Trophoblast cell (in vitro differentiated cells and primary cell): ENCODE measurements around the gene VWA3A.

ENCODE experiments used
- DNase-seq, 2 donors: peaks; one replicate each; pipeline ENCODE4 v3.0.0-alpha.2; 2016
- H2AFZ ChIP-seq: 2 replicates; pipeline ENCODE4 v1.6.1; 2013; ENCODE audit warnings: low read length, moderate library complexity, mild to moderate bottlenecking; ENCODE audit not compliant: insufficient read depth, poor library complexity
- H2AK5ac ChIP-seq: 2 replicates; pipeline ENCODE4 v1.6.1; 2013; ENCODE audit warnings: mild to moderate bottlenecking, low read length
- H2BK120ac ChIP-seq: 2 replicates; pipeline ENCODE4 v1.6.1; 2013; ENCODE audit warnings: low read length, mild to moderate bottlenecking, moderate library complexity; ENCODE audit not compliant: insufficient read depth, poor library complexity
- H2BK12ac ChIP-seq: 2 replicates; pipeline ENCODE4 v1.6.1; 2013; ENCODE audit warnings: mild to moderate bottlenecking, low read length, moderate library complexity
- H2BK5ac ChIP-seq: 2 replicates; pipeline ENCODE4 v1.6.1; 2013; ENCODE audit warnings: low read length, low read depth, moderate library complexity, mild to moderate bottlenecking; ENCODE audit not compliant: poor library complexity
- H3K14ac ChIP-seq: 2 replicates; pipeline ENCODE4 v1.6.1; 2013; ENCODE audit warnings: mild to moderate bottlenecking, low read length
- H3K18ac ChIP-seq: 2 replicates; pipeline ENCODE4 v1.6.1; 2013; ENCODE audit warnings: mild to moderate bottlenecking, low read length
- H3K23ac ChIP-seq: 2 replicates; pipeline ENCODE4 v1.6.1; 2013; ENCODE audit warnings: low read length
- H3K27ac ChIP-seq: 2 replicates; pipeline ENCODE4 v1.5.1; 2013; ENCODE audit warnings: low read depth, mild to moderate bottlenecking, inconsistent platforms, low read length, moderate library complexity
- H3K27me3 ChIP-seq: 2 replicates; pipeline ENCODE4 v1.6.1; 2013; ENCODE audit warnings: inconsistent platforms, mild to moderate bottlenecking, low read length, moderate library complexity; ENCODE audit not compliant: insufficient read depth
- H3K36me3 ChIP-seq, 2 experiments: 1 replicate in 1 of 2; 2 replicates in 1 of 2; pipeline ENCODE4 v1.6.1; 2013; ENCODE audit warnings: low read length in 2 of 2, mild to moderate bottlenecking in 2 of 2, moderate library complexity in 1 of 2; ENCODE audit not compliant: insufficient read depth in 2 of 2, control insufficient read depth in 1 of 2
- H3K4ac ChIP-seq: 2 replicates; pipeline ENCODE4 v1.6.1; 2013; ENCODE audit warnings: low read depth, mild to moderate bottlenecking, low read length, moderate library complexity
- H3K4me1 ChIP-seq, 2 experiments: 1 replicate in 1 of 2; 2 replicates in 1 of 2; pipeline ENCODE4 v1.6.1; 2013; ENCODE audit warnings: low read length in 2 of 2, mild to moderate bottlenecking in 2 of 2, moderate library complexity in 1 of 2; ENCODE audit not compliant: insufficient read depth in 2 of 2, control insufficient read depth in 1 of 2
- H3K4me2 ChIP-seq: 2 replicates; pipeline ENCODE4 v1.6.1; 2013; ENCODE audit warnings: inconsistent platforms, mild to moderate bottlenecking, low read length, moderate library complexity
- H3K4me3 ChIP-seq: 2 replicates; pipeline ENCODE4 v1.5.1; 2013; ENCODE audit warnings: mild to moderate bottlenecking, low read depth, low read length, inconsistent platforms
- H3K79me1 ChIP-seq: one replicate; pipeline ENCODE4 v1.6.1; 2013; ENCODE audit warnings: low read length
- H3K79me2 ChIP-seq: 2 replicates; pipeline ENCODE4 v1.6.1; 2013; ENCODE audit warnings: low read length, mild to moderate bottlenecking; ENCODE audit not compliant: control insufficient read depth, insufficient read depth, poor library complexity
- H3K9ac ChIP-seq: 2 replicates; pipeline ENCODE4 v1.6.1; 2013; ENCODE audit warnings: mild to moderate bottlenecking, low read length
- H3K9me3 ChIP-seq: 2 replicates; pipeline ENCODE4 v1.6.1; 2013; ENCODE audit warnings: low read depth, mild to moderate bottlenecking, control low read depth, inconsistent platforms, low read length; ENCODE audit not compliant: insufficient read depth
- H4K12ac ChIP-seq: 2 replicates; pipeline ENCODE4 v1.6.1; 2013; ENCODE audit warnings: low read depth, mild to moderate bottlenecking, low read length, moderate library complexity
- H4K8ac ChIP-seq: 2 replicates; pipeline ENCODE4 v1.6.1; 2013; ENCODE audit warnings: low read depth, mild to moderate bottlenecking, low read length, moderate library complexity
- H4K91ac ChIP-seq: one replicate; pipeline ENCODE4 v1.6.1; 2013; ENCODE audit warnings: low read depth, mild to moderate bottlenecking, low read length, moderate library complexity
- WGBS: extraction: QIAGEN DNeasy Blood & Tissue Kit; methylation state at CpG from one replicate; pipeline ENCODE4 v1.1.7; 2013; ENCODE audit warnings: missing lambda C conversion rate; ENCODE audit not compliant: insufficient read length, insufficient coverage; ENCODE audit errors: extremely low coverage; 5-methylcytosine and 5-hydroxymethylcytosine counted together

Gene VWA3A

GRCh38 chr16:22089910-22090309, 2.4 kb upstream of the VWA3A start:
- Histone ChIP-seq H3K36me3 (no peaks in the 10 kb centered on the region), H4K91ac (no peak overlapping the region), H4K12ac (no peak overlapping the region), H2BK120ac (no peak overlapping the region), H3K14ac (no peak overlapping the region), H3K4me1 (peaks cover 0 to 2% of the 10 kb centered on the region in 2 experiments), H3K79me1 (no peaks in the 10 kb centered on the region), H3K4me2 (no peak overlapping the region), H2AFZ (no peak overlapping the region), H2BK12ac (no peak overlapping the region), H2BK5ac (no peak overlapping the region), H3K27me3 (no peaks in the 10 kb centered on the region), H3K79me2 (no peaks in the 10 kb centered on the region), H3K4ac (no peak overlapping the region), H3K9me3 (no peaks in the 10 kb centered on the region), H3K18ac (no peak overlapping the region), H3K23ac (no peak overlapping the region), H3K4me3 (no peak overlapping the region), H3K9ac (no peak overlapping the region), H4K8ac (no peak overlapping the region), H3K27ac (no peak overlapping the region), H2AK5ac (no peak overlapping the region)
- no peak for DNase-seq
- no CpG with 5 or more reads among the region's 4 CpGs for WGBS

- Histone ChIP-seq H4K12ac (no peak overlapping the region), H3K79me1 (no peaks in the 10 kb centered on the region), H3K27ac (no peak overlapping the region), H2BK12ac (no peak overlapping the region), H4K91ac (no peak overlapping the region), H3K27me3 (no peaks in the 10 kb centered on the region), H3K4ac (no peak overlapping the region), H3K23ac (no peak overlapping the region), H3K14ac (no peak overlapping the region), H2AFZ (no peak overlapping the region), H3K79me2 (no peaks in the 10 kb centered on the region), H3K9me3 (no peaks in the 10 kb centered on the region), H3K36me3 (no peaks in the 10 kb centered on the region), H4K8ac (no peak overlapping the region), H3K4me2 (no peak overlapping the region), H2BK5ac (no peak overlapping the region), H3K4me1 (peaks cover 0 to 2% of the 10 kb centered on the region in 2 experiments), H2BK120ac (no peak overlapping the region), H3K18ac (no peak overlapping the region), H3K4me3 (no peak overlapping the region), H3K9ac (no peak overlapping the region), H2AK5ac (no peak overlapping the region)
- no CpG with 5 or more reads among the region's 3 CpGs for WGBS
- DNase-seq: peak; percentile 72 to 88
Measured at GRCh38 chr16:22091721-22092120, 620 bp upstream of the VWA3A start.

GRCh38 chr16:22093331-22093730, 990 bp downstream of the VWA3A start:
- DNase-seq: no peak
- no peak overlapping the region for H2AFZ ChIP-seq
- no peak overlapping the region for H2AK5ac ChIP-seq
- no peaks in the 10 kb centered on the region for H3K27me3 ChIP-seq
- peaks cover 0 to 2% of the 10 kb centered on the region in 2 experiments for H3K4me1 ChIP-seq
- no peak overlapping the region for H4K91ac ChIP-seq
- no peaks in the 10 kb centered on the region for H3K79me1 ChIP-seq
- H4K8ac ChIP-seq: no peak overlapping the region
- H3K36me3 ChIP-seq: no peaks in the 10 kb centered on the region
- H4K12ac ChIP-seq: no peak overlapping the region
- no peak overlapping the region for H3K18ac ChIP-seq
- H3K14ac ChIP-seq: no peak overlapping the region
- no peak overlapping the region for H3K9ac ChIP-seq
- H2BK120ac ChIP-seq: no peak overlapping the region
- no CpG with 5 or more reads among the region's 3 CpGs for WGBS
- H2BK5ac ChIP-seq: no peak overlapping the region
- no peak overlapping the region for H3K4ac ChIP-seq
- no peak overlapping the region for H3K27ac ChIP-seq
- H3K79me2 ChIP-seq: no peaks in the 10 kb centered on the region
- no peak overlapping the region for H2BK12ac ChIP-seq
- no peaks in the 10 kb centered on the region for H3K9me3 ChIP-seq
- H3K23ac ChIP-seq: no peak overlapping the region
- no peak overlapping the region for H3K4me3 ChIP-seq
- no peak overlapping the region for H3K4me2 ChIP-seq

GRCh38 chr16:22093996-22094395, 1.7 kb downstream of the VWA3A start:
- Histone ChIP-seq H2BK120ac (no peak overlapping the region), H3K36me3 (no peaks in the 10 kb centered on the region), H3K4me3 (no peak overlapping the region), H3K27me3 (no peaks in the 10 kb centered on the region), H4K91ac (no peak overlapping the region), H3K23ac (no peak overlapping the region), H3K79me1 (no peaks in the 10 kb centered on the region), H4K8ac (no peak overlapping the region), H3K9ac (no peak overlapping the region), H3K4me2 (no peak overlapping the region), H3K79me2 (no peaks in the 10 kb centered on the region), H2AFZ (no peak overlapping the region), H2AK5ac (no peak overlapping the region), H3K14ac (no peak overlapping the region), H3K4me1 (peaks cover 0 to 2% of the 10 kb centered on the region in 2 experiments), H2BK5ac (no peak overlapping the region), H2BK12ac (no peak overlapping the region), H3K4ac (no peak overlapping the region), H3K27ac (no peak overlapping the region), H3K9me3 (no peaks in the 10 kb centered on the region), H3K18ac (no peak overlapping the region), H4K12ac (no peak overlapping the region)
- no peak for DNase-seq
- WGBS: no CpG with 5 or more reads among the region's 3 CpGs
